Astrocyte (in vitro differentiated cells and primary cell): Measurements from ENCODE around the gene DDO. TPM values are rescaled to one million over a fixed set of nuclear protein-coding genes. Genes with fewer than 3 reads are reported as not detected.

Experiments
- DNase-seq: peaks from one replicate; pipeline ENCODE4 v3.0.0-alpha.2; 2010; ENCODE audit warnings: low read depth
- FAIRE-seq: peaks from 2 replicates; lab custom pipeline; 2011; peaks lifted over from hg19 to GRCh38; lab: Jason Lieb, UNC
- H2AFZ ChIP-seq: 2 replicates; pipeline ENCODE4 v1.6.0; 2012; ENCODE audit warnings: low read depth, low read length, inconsistent platforms
- H3K27ac ChIP-seq: 2 replicates; pipeline ENCODE4 v1.5.1; 2011; ENCODE audit warnings: low read depth, low read length, inconsistent platforms
- H3K27me3 ChIP-seq: 2 replicates; pipeline ENCODE4 v1.6.0; 2011; ENCODE audit warnings: low read length, inconsistent platforms; ENCODE audit not compliant: insufficient read depth
- H3K36me3 ChIP-seq: 2 replicates; pipeline ENCODE4 v1.5.1; 2011; ENCODE audit warnings: low read length, inconsistent platforms; ENCODE audit not compliant: insufficient read depth
- H3K4me1 ChIP-seq: 2 replicates; pipeline ENCODE4 v1.5.1; 2011; ENCODE audit warnings: low read length, inconsistent platforms; ENCODE audit not compliant: insufficient read depth
- H3K4me2 ChIP-seq: 2 replicates; pipeline ENCODE4 v1.6.0; 2012; ENCODE audit warnings: low read length, inconsistent platforms
- H3K4me3 ChIP-seq: 2 replicates; pipeline ENCODE4 v1.5.1; 2011; ENCODE audit warnings: low read depth, mild to moderate bottlenecking, low read length, inconsistent platforms; ENCODE audit not compliant: insufficient read depth
- H3K79me2 ChIP-seq: 2 replicates; pipeline ENCODE4 v1.6.0; 2012; ENCODE audit warnings: mild to moderate bottlenecking, low read length, inconsistent platforms; ENCODE audit not compliant: insufficient read depth
- H3K9ac ChIP-seq: 2 replicates; pipeline ENCODE4 v1.6.0; 2012; ENCODE audit warnings: mild to moderate bottlenecking, low read length, inconsistent platforms
- H3K9me3 ChIP-seq: 2 replicates; pipeline ENCODE4 v1.5.1; 2012; ENCODE audit warnings: low read depth, mild to moderate bottlenecking, low read length, inconsistent platforms; ENCODE audit not compliant: insufficient read depth
- H4K20me1 ChIP-seq: 2 replicates; pipeline ENCODE4 v1.6.0; 2012; ENCODE audit warnings: low read length, inconsistent platforms; ENCODE audit not compliant: insufficient read depth
- H3K27ac Mint-ChIP-seq: one replicate; pipeline ENCODE4 v1.8.0; 2021; ENCODE audit warnings: mild to moderate bottlenecking, mixed read lengths; ENCODE audit not compliant: unreplicated experiment
- H3K27me3 Mint-ChIP-seq: one replicate; pipeline ENCODE4 v1.8.0; 2021; ENCODE audit warnings: low read depth, mixed read lengths; ENCODE audit not compliant: unreplicated experiment
- H3K36me3 Mint-ChIP-seq: one replicate; pipeline ENCODE4 v1.8.0; 2021; ENCODE audit warnings: low read depth, mixed read lengths; ENCODE audit not compliant: unreplicated experiment
- H3K4me1 Mint-ChIP-seq: one replicate; pipeline ENCODE4 v1.8.0; 2021; ENCODE audit warnings: low read depth, mixed read lengths; ENCODE audit not compliant: unreplicated experiment
- H3K4me3 Mint-ChIP-seq: one replicate; pipeline ENCODE4 v1.8.0; 2021; ENCODE audit warnings: mild to moderate bottlenecking, moderate library complexity, mixed read lengths; ENCODE audit not compliant: unreplicated experiment
- H3K9me3 Mint-ChIP-seq: one replicate; pipeline ENCODE4 v1.8.0; 2021; ENCODE audit warnings: mild to moderate bottlenecking, mixed read lengths; ENCODE audit not compliant: unreplicated experiment
- CTCF ChIP-seq: IDR thresholded peaks from 2 replicates; pipeline ENCODE4 v1.5.1; 2011; ENCODE audit warnings: low read depth, mild to moderate bottlenecking, inconsistent platforms, low read length, moderate library complexity; ENCODE audit not compliant: insufficient read depth
- EZH2 ChIP-seq: IDR thresholded peaks from 2 replicates; pipeline ENCODE4 v1.6.1; 2012; ENCODE audit warnings: mild to moderate bottlenecking, low read length, inconsistent platforms; ENCODE audit not compliant: insufficient read depth
- total RNA-seq: library from RNA; stranded (reverse); gene quantifications from 2 replicates; pipeline ENCODE4 v1.2.1, GENCODE V29; 2021

The DDO gene
- total RNA-seq, 1 donor from 2014 or later, result not detected

- peaks cover 12% of the 10 kb centered on the region for H3K27me3 Mint-ChIP-seq
- H3K27ac Mint-ChIP-seq, result no peak overlapping the region
- Histone ChIP-seq H4K20me1 (no peaks in the 10 kb centered on the region), H3K4me2 (no peak overlapping the region), H3K4me3 (no peak overlapping the region), H3K27ac (no peak overlapping the region), H2AFZ (no peak overlapping the region), H3K9ac (no peak overlapping the region), H3K4me1 (no peaks in the 10 kb centered on the region), H3K36me3 (no peaks in the 10 kb centered on the region), H3K27me3 (no peaks in the 10 kb centered on the region), H3K9me3 (no peaks in the 10 kb centered on the region), H3K79me2 (no peaks in the 10 kb centered on the region)
- TF ChIP-seq EZH2 (no peak), CTCF (no peak)
- H3K36me3 Mint-ChIP-seq, result peaks cover 2% of the 10 kb centered on the region
- H3K9me3 Mint-ChIP-seq, result no peaks in the 10 kb centered on the region
- H3K4me3 Mint-ChIP-seq, result no peak overlapping the region
- FAIRE-seq (no peak), DNase-seq (no peak)
- H3K4me1 Mint-ChIP-seq, result no peaks in the 10 kb centered on the region
These were observed 706 bp downstream of the DDO start for GRCh38 chr6:110414669-110415068.

- no peaks in the 10 kb centered on the region for H3K4me1 ChIP-seq
- H3K4me3 Mint-ChIP-seq, result no peak overlapping the region
- H3K27ac ChIP-seq, result no peak overlapping the region
- peaks cover 2% of the 10 kb centered on the region for H3K36me3 Mint-ChIP-seq
- no peaks in the 10 kb centered on the region for H4K20me1 ChIP-seq
- TF ChIP-seq EZH2 (no peak), CTCF (no peak)
- H3K27ac Mint-ChIP-seq, result no peak overlapping the region
- peaks cover 7% of the 10 kb centered on the region for H3K27me3 Mint-ChIP-seq
- H3K4me3 ChIP-seq, result no peak overlapping the region
- H3K27me3 ChIP-seq, result no peaks in the 10 kb centered on the region
- H3K36me3 ChIP-seq, result no peaks in the 10 kb centered on the region
- H3K9me3 ChIP-seq, result no peaks in the 10 kb centered on the region
- no peaks in the 10 kb centered on the region for H3K79me2 ChIP-seq
- H3K9ac ChIP-seq, result no peak overlapping the region
- H2AFZ ChIP-seq, result no peak overlapping the region
- no peak for DNase-seq
- H3K4me1 Mint-ChIP-seq, result no peaks in the 10 kb centered on the region
- no peak overlapping the region for H3K4me2 ChIP-seq
- no peak for FAIRE-seq
- H3K9me3 Mint-ChIP-seq, result no peaks in the 10 kb centered on the region
These were observed 3.0 kb downstream of the DDO start for GRCh38 chr6:110412360-110412759.

- peaks cover 2% of the 10 kb centered on the region for H3K36me3 Mint-ChIP-seq
- peaks cover 7% of the 10 kb centered on the region for H3K27me3 Mint-ChIP-seq
- Histone ChIP-seq H3K9ac (no peak overlapping the region), H3K79me2 (no peaks in the 10 kb centered on the region), H2AFZ (no peak overlapping the region), H3K4me3 (no peak overlapping the region), H3K4me1 (no peaks in the 10 kb centered on the region), H3K4me2 (no peak overlapping the region), H4K20me1 (no peaks in the 10 kb centered on the region), H3K27me3 (no peaks in the 10 kb centered on the region), H3K27ac (no peak overlapping the region), H3K36me3 (no peaks in the 10 kb centered on the region), H3K9me3 (no peaks in the 10 kb centered on the region)
- no peaks in the 10 kb centered on the region for H3K9me3 Mint-ChIP-seq
- FAIRE-seq, result no peak
- no peak for DNase-seq
- no peak overlapping the region for H3K4me3 Mint-ChIP-seq
- no peaks in the 10 kb centered on the region for H3K4me1 Mint-ChIP-seq
- no peak for TF ChIP-seq CTCF
- TF ChIP-seq EZH2, result no peak
- H3K27ac Mint-ChIP-seq, result no peak overlapping the region
These were observed 4.9 kb downstream of the DDO start for GRCh38 chr6:110410511-110410910.
